HT1080 (cell line): ENCODE measurements around the gene S100A6. TPM values are rescaled to one million over a fixed set of nuclear protein-coding genes. Genes with fewer than 3 reads are reported as not detected.
"Not testable (repeated sequence)": the region's sequence is repeated elsewhere in the genome, so short reads cannot be mapped to it uniquely, and the experiment has no call there.

ENCODE experiments used
- DNase-seq: peaks from one replicate; pipeline ENCODE4 v3.0.0-alpha.2; 2015; ENCODE audit warnings: low read depth
- total RNA-seq: library from RNA; depleted of rRNA; stranded (reverse); fragments of >200 nt; shearing (Covaris generic); gene quantifications from 2 replicates; pipeline ENCODE4 v1.2.3, GENCODE V29; 2014

The S100A6 gene
- total RNA-seq, 1 experiment from 2014 or later, result 1,050 TPM

- DNase-seq, result peak; percentile 71
Observed at GRCh38 chr1:153532181-153532580, 3.6 kb downstream of the S100A6 start.

GRCh38 chr1:153531638-153532037 is 4.2 kb downstream of the S100A6 start:
- DNase-seq, result no peak

- no peak for DNase-seq
Observed at GRCh38 chr1:153527683-153528040, 8.1 kb downstream of the S100A6 start.

GRCh38 chr1:153527023-153527682 is 8.6 kb downstream of the S100A6 start:
- peak; percentile 59 for DNase-seq

GRCh38 chr1:153526132-153526543 is 9.7 kb downstream of the S100A6 start:
- DNase-seq, result no peak

GRCh38 chr1:153525088-153525728 is 10.6 kb downstream of the S100A6 start:
- DNase-seq, result no peak

GRCh38 chr1:153522353-153523048 is 13.3 kb downstream of the S100A6 start:
- DNase-seq, result peak; percentile 46

GRCh38 chr1:153521808-153522207 is 14.0 kb downstream of the S100A6 start:
- DNase-seq, result not testable (repeated sequence)

- DNase-seq, result no peak
Observed at GRCh38 chr1:153520818-153521476, 14.8 kb downstream of the S100A6 start.

- not testable (repeated sequence) for DNase-seq
Observed at GRCh38 chr1:153520137-153520691, 15.6 kb downstream of the S100A6 start.

- DNase-seq, result no peak
Observed at GRCh38 chr1:153519242-153519641, 16.5 kb downstream of the S100A6 start.

- peak; percentile 35 for DNase-seq
Observed at GRCh38 chr1:153515504-153516394, 20.0 kb downstream of the S100A6 start.

- no peak for DNase-seq
Observed at GRCh38 chr1:153513666-153514065, 22.1 kb downstream of the S100A6 start.

GRCh38 chr1:153513023-153513422 is 22.8 kb downstream of the S100A6 start:
- peak; percentile 34 for DNase-seq

GRCh38 chr1:153510984-153511410 is 24.8 kb downstream of the S100A6 start:
- DNase-seq, result peak; percentile 73

GRCh38 chr1:153509729-153510354 is 25.9 kb downstream of the S100A6 start:
- peak; percentile 52 for DNase-seq

- DNase-seq, result no peak
Observed at GRCh38 chr1:153509036-153509435, 26.8 kb downstream of the S100A6 start.

- DNase-seq, result no peak
Observed at GRCh38 chr1:153507926-153508583, 27.7 kb downstream of the S100A6 start.

GRCh38 chr1:153506831-153507413 is 28.9 kb downstream of the S100A6 start:
- peak; percentile 79 for DNase-seq
